Esophagus muscularis mucosa (tissue), 4 donors: ENCODE measurements around the gene BHMT2.

Experiments used
- EP300 ChIP-seq: sonication (generic); formaldehyde crosslinking; IDR thresholded peaks from one replicate; pipeline ENCODE4 v1.6.1; 2017; ENCODE audit warnings: antibody characterized with exemption
- POLR2A ChIP-seq: fragments of 450-650 bp; IDR thresholded peaks from one replicate; pipeline ENCODE4 v1.6.1; 2017; ENCODE audit warnings: antibody characterized with exemption, moderate library complexity, mild to moderate bottlenecking, low read depth
- TF ChIP-seq, protein P1 (sequence below), 3 experiments: fragments of 200-600 bp in 2 of 3; fragments of 450-650 bp in 1 of 3; sonication (generic) in 2 of 3; IDR thresholded peaks; one replicate each; pipeline ENCODE4 v1.5.1; 2017 to 2019; ENCODE audit warnings: antibody characterized with exemption in 3 of 3, mild to moderate bottlenecking in 2 of 3, moderate library complexity in 1 of 3

DNA sequence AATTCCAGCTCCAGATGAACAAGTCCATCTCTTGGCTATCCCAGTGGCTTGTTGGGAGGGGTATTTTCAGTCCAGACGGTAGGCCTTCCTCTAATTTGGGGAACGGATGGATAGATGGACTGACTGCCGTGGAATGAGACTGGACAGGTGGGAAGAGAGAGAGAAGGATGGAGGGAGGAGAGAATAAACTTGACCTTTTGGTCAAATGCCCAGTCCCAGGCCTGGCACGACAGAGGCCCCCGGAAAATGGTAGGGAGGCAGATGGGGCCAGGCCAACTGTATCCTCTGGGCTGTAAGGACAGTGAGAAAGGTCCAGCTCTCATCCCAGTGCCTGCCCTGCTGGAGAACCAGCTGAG, 43.1 kb downstream of the BHMT2 start:
- no peak for TF ChIP-seq POLR2A
- TF ChIP-seq, protein P1, sequence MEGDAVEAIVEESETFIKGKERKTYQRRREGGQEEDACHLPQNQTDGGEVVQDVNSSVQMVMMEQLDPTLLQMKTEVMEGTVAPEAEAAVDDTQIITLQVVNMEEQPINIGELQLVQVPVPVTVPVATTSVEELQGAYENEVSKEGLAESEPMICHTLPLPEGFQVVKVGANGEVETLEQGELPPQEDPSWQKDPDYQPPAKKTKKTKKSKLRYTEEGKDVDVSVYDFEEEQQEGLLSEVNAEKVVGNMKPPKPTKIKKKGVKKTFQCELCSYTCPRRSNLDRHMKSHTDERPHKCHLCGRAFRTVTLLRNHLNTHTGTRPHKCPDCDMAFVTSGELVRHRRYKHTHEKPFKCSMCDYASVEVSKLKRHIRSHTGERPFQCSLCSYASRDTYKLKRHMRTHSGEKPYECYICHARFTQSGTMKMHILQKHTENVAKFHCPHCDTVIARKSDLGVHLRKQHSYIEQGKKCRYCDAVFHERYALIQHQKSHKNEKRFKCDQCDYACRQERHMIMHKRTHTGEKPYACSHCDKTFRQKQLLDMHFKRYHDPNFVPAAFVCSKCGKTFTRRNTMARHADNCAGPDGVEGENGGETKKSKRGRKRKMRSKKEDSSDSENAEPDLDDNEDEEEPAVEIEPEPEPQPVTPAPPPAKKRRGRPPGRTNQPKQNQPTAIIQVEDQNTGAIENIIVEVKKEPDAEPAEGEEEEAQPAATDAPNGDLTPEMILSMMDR (IDR thresholded peaks at IDR 0.05) = no peak
- no peak for TF ChIP-seq EP300
